GM18861 (cell line): Measurements from ENCODE around the gene CNTN1.
"Not testable (repeated sequence)": the region's sequence is repeated elsewhere in the genome, so short reads cannot be mapped to it uniquely, and the experiment has no call there.

Experiments
- ATAC-seq: cut with Tn5 transposase; IDR thresholded peaks from one replicate; pipeline ENCODE4 v1.9.1; 2021; ENCODE audit not compliant: unreplicated experiment

CNTN1 gene

GRCh38 chr12:40697566-40698259 is 5.5 kb downstream of the CNTN1 start:
- no peak for ATAC-seq

- ATAC-seq: peak; percentile 61
These were observed 9.5 kb downstream of the CNTN1 start for GRCh38 chr12:40701756-40702155.

- no peak for ATAC-seq
These were observed 18.9 kb downstream of the CNTN1 start for GRCh38 chr12:40711121-40711520.

- no peak for ATAC-seq
These were observed 22.4 kb downstream of the CNTN1 start for GRCh38 chr12:40714636-40715035.

GRCh38 chr12:40716037-40716436 is 23.8 kb downstream of the CNTN1 start:
- ATAC-seq: no peak

- ATAC-seq: no peak
These were observed 25.3 kb downstream of the CNTN1 start for GRCh38 chr12:40717576-40717975.

DNA sequence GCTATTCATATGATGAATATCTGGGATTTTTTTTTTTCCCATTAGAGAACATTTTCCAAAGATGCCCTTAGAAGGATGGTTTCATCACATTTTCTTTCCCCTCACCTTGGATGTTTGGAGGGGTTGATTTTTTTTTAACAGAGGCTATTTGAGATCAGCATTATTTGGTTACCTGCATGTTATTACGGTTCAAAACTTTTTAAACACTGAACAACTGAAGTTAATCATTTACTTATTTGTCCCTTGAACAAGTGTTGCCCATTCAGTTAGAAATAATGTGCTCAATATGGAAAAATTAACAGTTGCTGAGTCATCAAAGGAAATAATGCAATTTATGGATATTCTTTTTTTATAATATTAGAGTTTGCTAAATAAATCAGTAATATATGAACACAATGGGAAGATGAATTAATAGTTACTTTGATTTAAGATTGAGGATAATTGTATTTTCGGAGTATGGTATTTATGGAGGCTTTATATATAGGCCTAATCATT is 26.7 kb downstream of the CNTN1 start:
- ATAC-seq: no peak

DNA sequence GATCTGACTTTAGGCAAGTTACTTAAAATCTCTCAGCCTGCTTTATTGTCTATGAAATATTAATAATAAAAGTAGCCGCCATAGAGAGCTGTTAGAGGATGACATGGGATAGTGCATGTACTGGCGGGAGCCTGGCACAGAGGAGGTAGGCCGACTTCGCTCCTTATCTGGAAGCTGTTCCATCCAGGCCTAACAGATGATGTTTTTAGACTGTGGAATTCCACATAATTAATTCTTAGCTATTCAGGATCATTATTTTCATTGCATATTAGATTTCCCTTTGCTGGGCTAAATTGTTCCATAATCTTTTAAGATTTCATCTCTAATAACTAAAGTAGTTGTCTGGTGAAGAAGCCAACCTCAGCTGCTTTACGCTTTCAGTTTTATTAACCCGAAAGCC is 30.8 kb downstream of the CNTN1 start:
- ATAC-seq: no peak

GRCh38 chr12:40726366-40726765 is 34.1 kb downstream of the CNTN1 start:
- ATAC-seq: no peak

DNA sequence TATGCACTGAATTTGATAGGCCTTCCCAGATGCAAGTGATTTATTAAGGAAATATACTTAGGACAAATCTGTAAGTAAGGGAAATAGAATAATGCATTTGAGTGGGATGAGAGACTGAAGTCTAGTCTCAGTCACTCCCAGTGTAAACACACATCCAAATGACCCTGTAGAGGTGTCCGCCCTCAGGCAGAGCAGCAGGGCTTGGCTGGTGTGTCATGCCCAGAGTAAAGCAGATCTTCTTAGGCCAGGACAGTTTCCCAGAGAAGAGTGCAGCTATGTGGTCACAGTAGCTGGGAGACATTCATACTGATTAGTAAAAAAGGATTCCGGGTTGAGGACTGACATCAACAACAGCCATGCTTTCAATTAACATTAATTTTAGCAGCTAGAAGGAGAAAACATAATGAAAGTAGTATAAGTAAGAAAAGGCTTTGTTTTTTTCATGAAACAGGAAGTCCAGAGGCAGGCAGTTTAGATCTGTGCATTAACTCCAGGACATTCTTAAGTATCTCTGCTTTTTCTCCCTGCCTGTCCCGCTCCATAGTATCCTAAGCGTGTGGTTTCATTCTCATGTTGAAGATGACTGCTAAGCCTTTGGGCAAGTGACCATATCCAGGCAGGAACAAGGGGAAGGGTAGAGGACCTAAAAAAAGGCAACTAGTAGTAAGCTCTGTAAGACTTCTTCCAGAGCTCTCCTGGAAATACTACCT is 35.7 kb downstream of the CNTN1 start:
- no peak for ATAC-seq

GRCh38 chr12:40730281-40730680 is 38.0 kb downstream of the CNTN1 start:
- ATAC-seq: no peak

DNA sequence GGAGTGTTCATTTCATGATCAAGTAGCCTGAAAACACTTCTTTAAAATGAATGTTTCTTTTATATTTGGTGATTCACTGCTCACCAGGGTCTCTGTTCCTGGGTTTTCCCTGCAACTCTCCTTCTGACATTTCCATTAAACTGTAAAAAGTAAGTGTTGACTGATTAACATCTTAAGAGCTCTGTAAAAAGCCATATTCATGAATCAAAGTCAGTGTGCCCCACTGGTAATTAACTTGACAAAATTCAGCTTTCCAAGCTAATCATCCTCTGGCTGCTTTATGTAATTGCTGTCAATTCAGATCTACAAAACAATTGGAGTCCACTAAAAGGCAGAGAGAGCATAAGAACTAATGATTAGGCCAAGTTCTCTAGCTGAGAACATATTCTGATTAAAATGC is 41.6 kb downstream of the CNTN1 start:
- ATAC-seq: no peak

DNA sequence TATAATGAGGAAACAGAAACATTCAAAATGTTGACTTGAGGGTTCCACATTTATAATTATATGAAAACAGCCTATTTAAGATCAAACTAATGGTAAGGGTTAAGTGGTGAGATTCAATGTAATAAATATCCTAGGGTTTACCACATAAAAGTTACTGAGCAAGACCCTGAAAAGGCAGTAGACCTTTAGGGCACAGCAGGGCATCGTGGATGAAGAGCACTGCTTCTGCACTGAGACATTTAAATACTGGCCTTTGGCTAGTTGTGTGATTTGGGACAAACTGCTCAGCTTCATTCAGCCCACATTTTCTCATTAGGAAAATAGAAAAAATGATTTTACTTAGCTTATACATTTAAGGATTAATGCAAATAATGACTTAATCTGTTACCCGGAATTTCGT is 42.0 kb downstream of the CNTN1 start:
- no peak for ATAC-seq

- no peak for ATAC-seq
These were observed 43.5 kb downstream of the CNTN1 start for GRCh38 chr12:40735551-40736230.

GRCh38 chr12:40737416-40737815 is 45.2 kb downstream of the CNTN1 start:
- not testable (repeated sequence) for ATAC-seq

- no peak for ATAC-seq
These were observed 46.6 kb downstream of the CNTN1 start for GRCh38 chr12:40738856-40739255.

GRCh38 chr12:40742041-40742440 is 49.8 kb downstream of the CNTN1 start:
- ATAC-seq: no peak

GRCh38 chr12:40745386-40745785 is 53.1 kb downstream of the CNTN1 start:
- ATAC-seq: no peak

DNA sequence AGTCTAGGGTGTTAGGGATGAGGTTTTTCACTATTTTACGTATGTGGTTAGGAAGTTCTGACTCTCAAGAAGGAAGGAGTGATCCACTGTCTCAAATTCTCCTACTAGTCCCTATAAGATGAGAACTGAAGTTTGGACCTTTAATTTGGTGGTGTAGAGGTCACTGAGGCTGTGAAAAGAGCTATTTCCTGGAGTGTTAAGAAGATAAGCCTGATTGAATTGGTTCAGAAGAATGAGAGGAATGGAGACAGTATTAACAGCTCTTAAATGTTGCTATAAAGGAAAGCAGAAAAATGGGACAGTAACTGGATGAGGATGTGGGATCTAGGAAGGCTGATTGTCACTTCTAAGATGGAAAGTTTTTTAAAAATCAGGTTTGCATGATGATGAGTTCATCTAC is 57.6 kb downstream of the CNTN1 start:
- ATAC-seq: no peak

GRCh38 chr12:40752011-40752410 is 59.8 kb downstream of the CNTN1 start:
- ATAC-seq: no peak

- no peak for ATAC-seq
These were observed 68.6 kb downstream of the CNTN1 start for GRCh38 chr12:40760821-40761220.

DNA sequence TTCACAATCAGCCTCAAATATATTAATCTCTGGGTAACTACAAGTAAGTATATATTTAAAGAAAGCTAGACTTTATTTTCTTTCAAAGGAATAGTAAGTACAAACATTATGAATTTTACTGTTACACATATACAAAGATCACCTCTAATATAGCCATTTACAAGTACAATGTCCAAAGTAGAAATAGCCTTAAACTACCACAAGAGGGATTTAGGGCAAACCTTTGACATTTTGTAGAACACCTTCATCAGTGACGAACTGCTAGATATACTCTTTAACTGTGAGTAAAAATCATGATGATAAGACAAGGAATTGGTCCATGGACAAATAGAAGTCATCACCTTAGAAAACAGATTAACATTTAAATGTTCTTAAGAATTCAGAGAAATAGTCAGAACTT is 69.8 kb downstream of the CNTN1 start:
- no peak for ATAC-seq
